ENCODE results near the gene RPS24. TPM values are rescaled to one million over a fixed set of nuclear protein-coding genes. Genes with fewer than 3 reads are reported as not detected.
A peak's percentile ranks its signal among the peaks of the same experiment; 100 is the strongest.

RPS24 gene
- total and polyA plus RNA-seq, 10 of the 15 experiments (the other 5 are each of a cell fraction or from before 2014, with no cell fraction given) = 1,343 to 7,285 (median 2,230) TPM

- TF ChIP-seq, protein P1, sequence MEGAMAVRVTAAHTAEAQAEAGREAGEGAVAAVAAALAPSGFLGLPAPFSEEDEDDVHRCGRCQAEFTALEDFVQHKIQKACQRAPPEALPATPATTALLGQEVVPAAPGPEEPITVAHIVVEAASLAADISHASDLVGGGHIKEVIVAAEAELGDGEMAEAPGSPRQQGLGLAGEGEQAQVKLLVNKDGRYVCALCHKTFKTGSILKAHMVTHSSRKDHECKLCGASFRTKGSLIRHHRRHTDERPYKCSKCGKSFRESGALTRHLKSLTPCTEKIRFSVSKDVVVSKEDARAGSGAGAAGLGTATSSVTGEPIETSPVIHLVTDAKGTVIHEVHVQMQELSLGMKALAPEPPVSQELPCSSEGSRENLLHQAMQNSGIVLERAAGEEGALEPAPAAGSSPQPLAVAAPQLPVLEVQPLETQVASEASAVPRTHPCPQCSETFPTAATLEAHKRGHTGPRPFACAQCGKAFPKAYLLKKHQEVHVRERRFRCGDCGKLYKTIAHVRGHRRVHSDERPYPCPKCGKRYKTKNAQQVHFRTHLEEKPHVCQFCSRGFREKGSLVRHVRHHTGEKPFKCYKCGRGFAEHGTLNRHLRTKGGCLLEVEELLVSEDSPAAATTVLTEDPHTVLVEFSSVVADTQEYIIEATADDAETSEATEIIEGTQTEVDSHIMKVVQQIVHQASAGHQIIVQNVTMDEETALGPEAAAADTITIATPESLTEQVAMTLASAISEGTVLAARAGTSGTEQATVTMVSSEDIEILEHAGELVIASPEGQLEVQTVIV (IDR thresholded peaks at IDR 0.05; ENCODE audit: borderline replicate concordance, partially characterized antibody) = no peak
Observed at GRCh38 chr10:78038105-78038504, 4.4 kb downstream of the RPS24 start (continued).

- no peak overlapping the region for H3K9ac ChIP-seq (ENCODE audit: control insufficient read depth, insufficient read depth, low read length)
- in situ Hi-C loops (cut with MboI) = no loop called here
- peak overlapping the region; percentile 18; the same call in 1 of the 2 replicates for H3K4me3 ChIP-seq
- H4K20me1 ChIP-seq (ENCODE audit: control insufficient read depth, insufficient read depth) = peaks cover 30% of the 10 kb centered on the region
- ChIA-PET CTCF (interaction anchor here (1.4 to 3.6 kb wide), 2 partner anchors 7 to 263 kb away, joined by 4 to 25 read pairs; no protein-coding TSS in a partner anchor), SMC1A (ENCODE audit: uncharacterized antibody, unreplicated experiment) (no interaction called here), RAD21 (ENCODE audit: unreplicated experiment) (no interaction called here), POLR2A (no interaction called here)
- no peak for FAIRE-seq
- BruUV-seq (replicated peaks) = no TSS peak
- no peaks in the 10 kb centered on the region for H3K27me3 ChIP-seq (replicated peaks in 1 of 2; ENCODE audit: control insufficient read depth in 2 of 2, insufficient read depth in 2 of 2, low read length in 1 of 2)
- H3K79me2 ChIP-seq (ENCODE audit: control insufficient read depth, insufficient read depth, low read length) = peaks cover 62% of the 10 kb centered on the region
- ATAC-seq = no peak
- H3K4me1 ChIP-seq (ENCODE audit: control insufficient read depth, insufficient read depth, low read length) = peaks cover 10% of the 10 kb centered on the region
- DNase-seq (ENCODE audit: low read depth, low spot score) = no peak
- H3K36me3 ChIP-seq (ENCODE audit: control insufficient read depth in 2 of 2, insufficient read depth in 2 of 2, low read length in 1 of 2) = peaks cover 40 to 61% of the 10 kb centered on the region in 2 experiments
- intact Hi-C loops (cut with micrococcal nuclease; ENCODE audit: unreplicated experiment) = no loop called here
- H3K4me2 ChIP-seq (ENCODE audit: control insufficient read depth, insufficient read depth) = peak overlapping the region; percentile 15
- 86% methylated on average over 5 of the region's 5 CpGs for WGBS (ENCODE audit: insufficient coverage, insufficient replicate concordance, low lambda C conversion rate, missing lambda C conversion rate)
- H2AFZ ChIP-seq (ENCODE audit: control insufficient read depth, low read depth, low read length) = no peak overlapping the region
- no peaks in the 10 kb centered on the region for H3K9me3 ChIP-seq (replicated peaks; ENCODE audit: control insufficient read depth, insufficient read depth, low read length)
- H3K27ac ChIP-seq (ENCODE audit: control insufficient read depth, insufficient read depth) = no peak overlapping the region
- TF ChIP-seq POU2F2 (IDR thresholded peaks at IDR 0.05; ENCODE audit: borderline replicate concordance, low read depth, low read length) (no peak), TAF1 (IDR thresholded peaks at IDR 0.05; ENCODE audit: borderline replicate concordance, low read depth, low read length) (no peak), MYC (IDR thresholded peaks at IDR 0.05; ENCODE audit: insufficient read depth, insufficient read length, insufficient replicate concordance, low read length, severe bottlenecking) (no peak), SREBF2 (IDR thresholded peaks at IDR 0.05; ENCODE audit: low read length) (no peak), MXI1 (IDR thresholded peaks at IDR 0.05; ENCODE audit: low read depth, low read length) (no peak), NFYA (IDR thresholded peaks at IDR 0.05; ENCODE audit: borderline replicate concordance, low read depth, low read length) (no peak), JUND (IDR thresholded peaks at IDR 0.05; ENCODE audit: low read depth, low read length) (no peak), EP300 (IDR thresholded peaks at IDR 0.05; ENCODE audit: borderline replicate concordance in 1 of 2, control insufficient read depth in 1 of 2, low read depth in 2 of 2, low read length in 2 of 2) (no peak), STAT1 (conservative IDR thresholded peaks at IDR 0.05) (no peak), BMI1 (IDR thresholded peaks at IDR 0.05; ENCODE audit: borderline replicate concordance) (no peak), RUNX3 (IDR thresholded peaks at IDR 0.05; ENCODE audit: low read length) (no peak), CREB1 (IDR thresholded peaks at IDR 0.05; ENCODE audit: low read depth) (no peak), FOXM1 (IDR thresholded peaks at IDR 0.05; ENCODE audit: low read depth, low read length) (no peak), FOS (IDR thresholded peaks at IDR 0.05; ENCODE audit: borderline replicate concordance, extremely low read depth, insufficient read length) (no peak), CEBPZ (IDR thresholded peaks at IDR 0.05; ENCODE audit: low read depth, low read length) (no peak), EED (IDR thresholded peaks at IDR 0.05; ENCODE audit: low read depth) (no peak)
Observed at GRCh38 chr10:78038791-78039547, 5.3 kb downstream of the RPS24 start.

All from GM12878 (cell line).